Gastrocnemius medialis (tissue), 4 donors: ENCODE data around the gene OVOL3.

Experiments
- POLR2A ChIP-seq, 2 donors: fragments of 450-650 bp; IDR thresholded peaks; one replicate each; pipeline ENCODE4 v1.6.1; 2017; ENCODE audit warnings: antibody characterized with exemption in 2 of 2, mild to moderate bottlenecking in 2 of 2, moderate library complexity in 2 of 2
- TF ChIP-seq, protein P1 (sequence below), 5 experiments: fragments of 450-650 bp in 3 of 5; fragments of 200-600 bp in 2 of 5; sonication (generic) in 2 of 5; IDR thresholded peaks in 4 of 5; conservative IDR thresholded peaks in 1 of 5; 1 replicate in 4 of 5; 2 replicates in 1 of 5; pipeline ENCODE4 v1.5.1; 2016 to 2019; ENCODE audit warnings: antibody characterized with exemption in 5 of 5, mild to moderate bottlenecking in 3 of 5, moderate library complexity in 3 of 5

DNA sequence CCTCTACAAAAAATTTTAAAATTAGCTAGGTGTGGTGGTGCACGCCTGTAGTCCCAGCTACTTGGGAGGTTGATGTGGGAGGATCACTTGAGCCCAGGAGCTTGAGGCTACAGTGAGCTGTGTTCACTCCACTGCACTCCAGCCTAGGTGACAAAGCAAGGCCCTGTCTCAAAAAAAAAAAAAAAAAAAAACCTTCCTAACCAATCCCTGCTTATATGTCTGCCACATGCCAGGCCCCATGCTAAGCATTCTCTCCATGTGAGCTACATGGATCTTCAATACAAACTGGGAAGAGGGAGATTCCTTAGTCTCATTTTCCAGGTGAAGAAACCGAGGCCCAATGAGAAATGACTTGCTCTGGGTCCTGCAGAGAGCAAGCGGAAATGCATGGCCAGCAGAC lies 2.3 kb upstream of the OVOL3 start:
- TF ChIP-seq, protein P1, sequence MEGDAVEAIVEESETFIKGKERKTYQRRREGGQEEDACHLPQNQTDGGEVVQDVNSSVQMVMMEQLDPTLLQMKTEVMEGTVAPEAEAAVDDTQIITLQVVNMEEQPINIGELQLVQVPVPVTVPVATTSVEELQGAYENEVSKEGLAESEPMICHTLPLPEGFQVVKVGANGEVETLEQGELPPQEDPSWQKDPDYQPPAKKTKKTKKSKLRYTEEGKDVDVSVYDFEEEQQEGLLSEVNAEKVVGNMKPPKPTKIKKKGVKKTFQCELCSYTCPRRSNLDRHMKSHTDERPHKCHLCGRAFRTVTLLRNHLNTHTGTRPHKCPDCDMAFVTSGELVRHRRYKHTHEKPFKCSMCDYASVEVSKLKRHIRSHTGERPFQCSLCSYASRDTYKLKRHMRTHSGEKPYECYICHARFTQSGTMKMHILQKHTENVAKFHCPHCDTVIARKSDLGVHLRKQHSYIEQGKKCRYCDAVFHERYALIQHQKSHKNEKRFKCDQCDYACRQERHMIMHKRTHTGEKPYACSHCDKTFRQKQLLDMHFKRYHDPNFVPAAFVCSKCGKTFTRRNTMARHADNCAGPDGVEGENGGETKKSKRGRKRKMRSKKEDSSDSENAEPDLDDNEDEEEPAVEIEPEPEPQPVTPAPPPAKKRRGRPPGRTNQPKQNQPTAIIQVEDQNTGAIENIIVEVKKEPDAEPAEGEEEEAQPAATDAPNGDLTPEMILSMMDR (IDR thresholded peaks at IDR 0.05 in 4 of 5, conservative IDR thresholded peaks at IDR 0.05 in 1 of 5) = no peak
- no peak for TF ChIP-seq POLR2A (IDR thresholded peaks at IDR 0.05)
